Measurements from ENCODE around the gene C17orf113.
A peak's percentile ranks its signal among the peaks of the same experiment; 100 is the strongest.
"Not testable (repeated sequence)": the region's sequence is repeated elsewhere in the genome, so short reads cannot be mapped to it uniquely, and the experiment has no call there.

C17orf113 gene

GRCh38 chr17:42041619-42042018 is 8.8 kb downstream of the C17orf113 start:
- no peak for DNase-seq

- DNase-seq = no peak
These were observed 9.6 kb downstream of the C17orf113 start for GRCh38 chr17:42040818-42041217.

GRCh38 chr17:42039794-42040763 is 10.3 kb downstream of the C17orf113 start:
- DNase-seq = no peak

- no peak for DNase-seq
These were observed 12.0 kb downstream of the C17orf113 start for GRCh38 chr17:42038221-42038973.

- no peak for DNase-seq
These were observed 16.3 kb downstream of the C17orf113 start for GRCh38 chr17:42034059-42034458.

GRCh38 chr17:42031584-42031983 is 18.8 kb downstream of the C17orf113 start:
- DNase-seq = no peak

GRCh38 chr17:42028791-42029127 is 21.6 kb downstream of the C17orf113 start:
- no peak for DNase-seq

GRCh38 chr17:42027961-42028790 is 22.2 kb downstream of the C17orf113 start:
- no peak for DNase-seq

GRCh38 chr17:42027590-42027889 is 22.9 kb downstream of the C17orf113 start:
- DNase-seq = no peak

GRCh38 chr17:42026857-42027589 is 23.4 kb downstream of the C17orf113 start:
- DNase-seq = no peak

- no peak for DNase-seq
These were observed 24.5 kb downstream of the C17orf113 start for GRCh38 chr17:42025936-42026335.

- DNase-seq = no peak
These were observed 25.2 kb downstream of the C17orf113 start for GRCh38 chr17:42025191-42025579.

GRCh38 chr17:42023524-42024349 is 26.7 kb downstream of the C17orf113 start:
- DNase-seq = no peak

GRCh38 chr17:42020845-42021244 is 29.6 kb downstream of the C17orf113 start:
- not testable (repeated sequence) for DNase-seq

- DNase-seq = peak; percentile 94
These were observed 30.6 kb downstream of the C17orf113 start, which contains the start of gene NKIRAS2 for GRCh38 chr17:42019509-42020404. Gene NKIRAS2 (plus strand): TSS chr17:42020090. CDS start chr17:42021578, 1,488 bp downstream.

- no peak for DNase-seq
These were observed 31.4 kb downstream of the C17orf113 start for GRCh38 chr17:42018988-42019387.

- DNase-seq = no peak
These were observed 32.1 kb downstream of the C17orf113 start for GRCh38 chr17:42018339-42018738.

- DNase-seq = no peak
These were observed 32.6 kb downstream of the C17orf113 start for GRCh38 chr17:42017866-42018200.

GRCh38 chr17:42016941-42017865 is 33.2 kb downstream of the C17orf113 start, which contains the start of gene DNAJC7:
Gene DNAJC7 (minus strand): TSS chr17:42017439. CDS start chr17:42017416, 23 bp downstream.
- peak; percentile 94 for DNase-seq
